MM.1S (cell line): Measurements from ENCODE around the gene SDCCAG8.

Experiments
- DNase-seq: peaks from one replicate; pipeline ENCODE4 v3.0.0-alpha.2; 2015
- H2AFZ ChIP-seq: fragments of 300-600 bp; sonication (generic); 2 replicates; pipeline ENCODE4 v1.6.0; 2016; ENCODE audit warnings: antibody characterized with exemption, low read length
- H3F3A ChIP-seq: fragments of 300-600 bp; sonication (generic); 2 replicates; pipeline ENCODE4 v1.6.1; 2016; ENCODE audit warnings: mild to moderate bottlenecking, antibody characterized with exemption, low read length, moderate library complexity, mixed read lengths; ENCODE audit not compliant: insufficient read depth
- H3K27ac ChIP-seq: fragments of 300-600 bp; sonication (generic); 2 replicates; pipeline ENCODE4 v1.5.1; 2016; ENCODE audit warnings: mild to moderate bottlenecking, low read length
- H3K27me3 ChIP-seq: fragments of 300-600 bp; sonication (generic); replicated peaks from 2 replicates; pipeline ENCODE4 v1.6.0; 2016; ENCODE audit warnings: low read length; ENCODE audit not compliant: insufficient read depth
- H3K36me3 ChIP-seq: fragments of 300-600 bp; sonication (generic); replicated peaks from 2 replicates; pipeline ENCODE4 v1.6.1; 2016; ENCODE audit warnings: mild to moderate bottlenecking, low read length, mixed read lengths; ENCODE audit not compliant: insufficient read depth
- H3K4me1 ChIP-seq: fragments of 300-600 bp; sonication (generic); 2 replicates; pipeline ENCODE4 v1.6.1; 2016; ENCODE audit warnings: low read length, mixed read lengths
- H3K4me2 ChIP-seq: fragments of 300-600 bp; sonication (generic); 2 replicates; pipeline ENCODE4 v1.6.0; 2016; ENCODE audit warnings: low read depth, low read length
- H3K4me3 ChIP-seq: fragments of 300-600 bp; sonication (generic); 2 replicates; pipeline ENCODE4 v1.5.1; 2016; ENCODE audit warnings: low read length, mixed read lengths
- H3K79me2 ChIP-seq: fragments of 300-600 bp; sonication (generic); 2 replicates; pipeline ENCODE4 v1.6.1; 2016; ENCODE audit warnings: mixed run types, low read length, mixed read lengths
- H3K9ac ChIP-seq: fragments of 300-600 bp; sonication (generic); 2 replicates; pipeline ENCODE4 v1.6.1; 2016; ENCODE audit warnings: low read length, mixed read lengths
- H3K9me2 ChIP-seq: fragments of 300-600 bp; sonication (generic); replicated peaks from 2 replicates; pipeline ENCODE4 v1.6.1; 2016; ENCODE audit warnings: mild to moderate bottlenecking, low read length, mixed read lengths; ENCODE audit not compliant: insufficient read depth
- H3K9me3 ChIP-seq: fragments of 300-600 bp; sonication (generic); replicated peaks from 2 replicates; pipeline ENCODE4 v1.6.1; 2016; ENCODE audit warnings: mild to moderate bottlenecking, low read length, mixed read lengths; ENCODE audit not compliant: insufficient read depth
- H4K20me1 ChIP-seq: fragments of 300-600 bp; sonication (generic); 2 replicates; pipeline ENCODE4 v1.6.1; 2016; ENCODE audit warnings: mild to moderate bottlenecking, low read length, moderate library complexity, mixed read lengths; ENCODE audit not compliant: insufficient read depth
- CTCF ChIP-seq: fragments of 300-600 bp; sonication (generic); IDR thresholded peaks from 2 replicates; pipeline ENCODE4 v1.5.1; 2016; ENCODE audit warnings: antibody characterized with exemption, low read length, mixed read lengths
- EZH2 ChIP-seq: fragments of 300-600 bp; sonication (generic); optimal IDR thresholded peaks from 2 replicates; pipeline ENCODE3; 2017; ENCODE audit warnings: low read depth, mild to moderate bottlenecking, antibody characterized with exemption, low read length, mixed read lengths
- EZH2phosphoT487 ChIP-seq: fragments of 300-600 bp; sonication (generic); IDR thresholded peaks from 2 replicates; pipeline ENCODE4 v1.6.1; 2018; ENCODE audit warnings: antibody characterized with exemption, low read length

Gene SDCCAG8

DNA sequence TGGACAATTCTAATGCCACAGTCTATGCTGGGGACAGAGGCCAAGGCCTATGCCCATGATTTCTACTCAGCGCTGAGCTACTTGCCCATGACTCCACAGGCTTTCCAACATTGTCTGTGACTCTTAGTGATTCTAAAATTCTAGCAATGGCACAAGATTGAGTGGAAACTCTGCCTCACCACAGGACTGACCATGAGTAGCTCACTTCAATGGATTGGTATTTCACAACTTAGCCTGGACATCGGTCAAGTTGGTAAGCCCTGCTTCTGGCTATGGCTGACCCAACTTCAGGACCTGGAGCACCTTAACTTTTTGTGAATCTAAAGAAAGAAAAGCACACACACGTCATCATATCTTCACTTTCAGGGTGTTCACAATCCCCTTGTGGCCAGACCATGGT lies 255.1 kb downstream of the SDCCAG8 start:
- H3K9me3 ChIP-seq, result no peaks in the 10 kb centered on the region
- no peak overlapping the region for H3K4me2 ChIP-seq
- TF ChIP-seq EZH2 (no peak), CTCF (no peak), EZH2phosphoT487 (no peak)
- peaks cover 5% of the 10 kb centered on the region; the same call in 1 of the 2 replicates for H3F3A ChIP-seq
- no peak for DNase-seq
- H2AFZ ChIP-seq, result no peak overlapping the region
- H3K79me2 ChIP-seq, result no peaks in the 10 kb centered on the region
- H3K9ac ChIP-seq, result no peak overlapping the region
- no peak overlapping the region for H3K27ac ChIP-seq
- no peaks in the 10 kb centered on the region for H3K9me2 ChIP-seq
- H3K4me3 ChIP-seq, result no peak overlapping the region
- H3K4me1 ChIP-seq, result peaks cover 15% of the 10 kb centered on the region
- H4K20me1 ChIP-seq, result no peaks in the 10 kb centered on the region
- no peaks in the 10 kb centered on the region for H3K27me3 ChIP-seq
- H3K36me3 ChIP-seq, result no peaks in the 10 kb centered on the region

DNA sequence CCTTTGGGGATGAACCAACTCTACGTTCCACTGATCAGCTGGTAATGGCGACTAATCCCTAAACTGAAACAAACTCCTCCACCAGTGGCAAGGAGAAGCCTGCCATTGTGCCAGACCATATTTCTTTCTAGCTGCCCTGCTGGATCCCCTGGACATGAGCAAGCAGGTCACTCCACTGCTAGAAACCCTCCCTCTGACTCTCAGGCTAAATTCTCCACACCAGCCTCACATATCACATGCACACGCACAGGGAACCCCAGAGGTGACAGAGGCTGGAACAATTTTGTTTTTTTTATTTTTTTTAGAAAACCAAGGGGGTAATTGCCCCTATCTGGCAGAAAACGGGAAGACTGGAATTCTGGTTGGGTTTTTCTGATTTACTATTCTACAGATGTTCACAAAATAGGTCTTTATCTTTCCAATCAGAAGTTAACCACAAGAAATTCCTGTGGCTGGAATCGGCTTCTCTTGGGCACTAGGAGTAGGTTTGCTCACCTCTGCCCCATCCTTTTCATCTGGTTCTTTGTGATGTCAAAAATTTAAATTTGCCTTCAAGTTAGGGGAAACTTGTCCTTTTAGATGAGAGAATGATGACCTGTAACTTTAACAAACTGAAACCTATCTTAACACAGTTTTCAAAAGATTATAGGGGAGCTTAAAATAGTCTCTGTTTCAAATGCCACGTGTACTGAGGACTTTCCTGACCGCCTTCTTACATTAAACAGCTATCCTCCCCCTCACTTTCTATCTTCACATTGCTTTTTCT lies 258.1 kb downstream of the SDCCAG8 start:
- Histone ChIP-seq H3K79me2 (no peaks in the 10 kb centered on the region), H3K4me2 (no peak overlapping the region; the same call in 1 of the 2 replicates), H3K4me1 (peaks cover 15% of the 10 kb centered on the region), H3K27ac (peak overlapping the region; percentile 11; the same call in 1 of the 2 replicates), H4K20me1 (no peaks in the 10 kb centered on the region), H3K9ac (no peak overlapping the region), H3K36me3 (no peaks in the 10 kb centered on the region), H3K9me2 (no peaks in the 10 kb centered on the region), H3K27me3 (no peaks in the 10 kb centered on the region), H3K9me3 (no peaks in the 10 kb centered on the region), H3F3A (peaks cover 5% of the 10 kb centered on the region; the same call in 1 of the 2 replicates), H3K4me3 (no peak overlapping the region), H2AFZ (no peak overlapping the region)
- DNase-seq, result peak; percentile 71
- TF ChIP-seq CTCF (no peak), EZH2 (no peak), EZH2phosphoT487 (no peak)

GRCh38 chr1:243514927-243515326 lies 259.1 kb downstream of the SDCCAG8 start:
- H3K9me2 ChIP-seq, result no peaks in the 10 kb centered on the region
- H3K36me3 ChIP-seq, result no peaks in the 10 kb centered on the region
- H3K4me1 ChIP-seq, result peaks cover 15% of the 10 kb centered on the region
- H3K79me2 ChIP-seq, result no peaks in the 10 kb centered on the region
- H3K27me3 ChIP-seq, result no peaks in the 10 kb centered on the region
- H3K4me3 ChIP-seq, result no peak overlapping the region
- H3K4me2 ChIP-seq, result no peak overlapping the region
- no peak for TF ChIP-seq EZH2phosphoT487
- TF ChIP-seq EZH2, result no peak
- no peak for TF ChIP-seq CTCF
- H3K9me3 ChIP-seq, result no peaks in the 10 kb centered on the region
- H3K9ac ChIP-seq, result no peak overlapping the region
- no peak for DNase-seq
- no peak overlapping the region for H2AFZ ChIP-seq
- H3F3A ChIP-seq, result peaks cover 5% of the 10 kb centered on the region; the same call in 1 of the 2 replicates
- no peak overlapping the region for H3K27ac ChIP-seq
- no peaks in the 10 kb centered on the region for H4K20me1 ChIP-seq
